Transverse colon (tissue), 4 donors: ENCODE data around the gene ARNT2. TPM values are rescaled to one million over a fixed set of nuclear protein-coding genes. Genes with fewer than 3 reads are reported as not detected.
A peak's percentile ranks its signal among the peaks of the same experiment; 100 is the strongest.

Experiments
- DNase-seq: peaks from one replicate; pipeline ENCODE4 v3.0.0-alpha.2; 2019
- H3K27ac ChIP-seq, 4 donors: fragments of 200-600 bp; sonication (generic); 2 replicates each; pipeline ENCODE4 v1.5.1; 2016 to 2018; ENCODE audit warnings: inconsistent platforms in 4 of 4
- H3K27me3 ChIP-seq: fragments of 200-600 bp; sonication (generic); 2 replicates; pipeline ENCODE4 v1.5.1; 2017; ENCODE audit warnings: inconsistent platforms
- H3K36me3 ChIP-seq, 4 donors: fragments of 200-600 bp; sonication (generic); 2 replicates each; pipeline ENCODE4 v1.5.1; 2017 to 2019; ENCODE audit warnings: inconsistent platforms in 4 of 4
- H3K4me1 ChIP-seq, 4 donors: fragments of 200-600 bp; sonication (generic); 2 replicates each; pipeline ENCODE4 v1.5.1; 2017 to 2020; ENCODE audit warnings: inconsistent platforms in 4 of 4
- H3K4me3 ChIP-seq, 4 donors: fragments of 200-600 bp; sonication (generic); 1 replicate in 1 of 4; 2 replicates in 3 of 4; pipeline versions ENCODE4 v1.5.1 to v1.6.1; 2017 to 2019; ENCODE audit warnings: inconsistent platforms in 4 of 4
- H3K9me3 ChIP-seq, 2 donors: fragments of 200-600 bp; sonication (generic); 2 replicates each; pipeline ENCODE4 v1.5.1; 2017 to 2019; ENCODE audit warnings: inconsistent platforms in 2 of 2
- EP300 ChIP-seq: sonication (generic); formaldehyde crosslinking; IDR thresholded peaks from one replicate; pipeline ENCODE4 v1.6.1; 2017; ENCODE audit warnings: antibody characterized with exemption, low read depth
- POLR2A ChIP-seq: fragments of 450-650 bp; IDR thresholded peaks from one replicate; pipeline ENCODE4 v1.6.1; 2016; ENCODE audit warnings: antibody characterized with exemption, mild to moderate bottlenecking, moderate library complexity
- POLR2AphosphoS5 ChIP-seq, 3 donors: sonication (generic); formaldehyde crosslinking; IDR thresholded peaks; one replicate each; pipeline ENCODE4 v1.6.1; 2016; ENCODE audit warnings: antibody characterized with exemption in 3 of 3
- WGBS, 2 donors: methylation state at CpG; one replicate each; pipeline ENCODE4 v1.1.5; 2018; ENCODE audit warnings: low coverage in 1 of 2; 5-methylcytosine and 5-hydroxymethylcytosine counted together
- in situ Hi-C, 4 donors: fragments of 200-750 bp; cut with MboI; loops; one replicate each; pipeline versions ENCODE4 v1.15.0 to v1.15.1; 2017; ENCODE audit warnings: low sequenced_read_pairs in 3 of 4, low pct_ligation_motif_present in 1 of 4, low pct_unique_long_range_greater_than_20kb in 1 of 4
- intact Hi-C: fragments of 100-400 bp; cut with DNase I; formaldehyde crosslinking; loops from one replicate; pipeline ENCODE4 v1.15.1; 2023; ENCODE audit warnings: low total_unique reads
- total RNA-seq, 4 donors: library from RNA; depleted of rRNA; stranded (reverse); fragments of >200 nt; gene quantifications; one replicate each; pipeline ENCODE4 v1.1.0, GENCODE V29; 2016
- TF ChIP-seq, protein P1 (sequence below), 5 experiments: fragments of 200-600 bp in 3 of 5; fragments of 450-650 bp in 2 of 5; sonication (generic) in 3 of 5; IDR thresholded peaks; 1 replicate in 2 of 5; 2 replicates in 3 of 5; pipeline ENCODE4 v1.5.1; 2016 to 2017; ENCODE audit warnings: antibody characterized with exemption in 5 of 5, inconsistent platforms in 3 of 5, mild to moderate bottlenecking in 2 of 5, moderate library complexity in 1 of 5

Gene ARNT2
- total RNA-seq, 4 donors from 2014 or later, result 1.9 to 4.0 (median 2.5) TPM; not detected in 1

DNA sequence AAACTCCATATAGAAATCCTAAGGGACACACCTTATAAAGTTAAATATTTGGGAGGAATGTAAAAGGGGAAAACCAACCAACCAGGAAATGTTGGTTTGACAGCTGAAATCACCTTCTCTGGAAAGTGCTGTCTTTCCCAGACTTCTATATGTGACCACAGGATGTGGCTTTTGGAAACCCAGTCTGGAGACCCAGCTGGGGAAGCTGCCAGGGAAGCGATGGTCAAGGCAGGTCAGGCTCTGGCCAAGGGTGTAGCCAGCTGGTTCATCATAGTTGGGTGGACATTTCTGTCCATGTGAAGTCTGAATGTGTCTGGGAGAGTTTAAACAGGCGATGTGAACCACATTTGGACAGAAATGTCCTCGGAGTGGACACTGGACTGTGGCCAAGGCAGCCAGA is 73.9 kb downstream of the ARNT2 start:
- Histone ChIP-seq H3K9me3 (no peaks in the 10 kb centered on the region), H3K36me3 (no peaks in the 10 kb centered on the region), H3K27me3 (no peaks in the 10 kb centered on the region), H3K27ac (no peak overlapping the region), H3K4me1 (peaks cover 0 to 13% (median 2%) of the 10 kb centered on the region in 4 donors), H3K4me3 (no peak overlapping the region)
- 87% methylated on average over 3 of the region's 3 CpGs; no CpG with 5 or more reads in 1 of the 2 donors for WGBS, 2 donors
- no peak for TF ChIP-seq EP300
- no peak for TF ChIP-seq POLR2A
- TF ChIP-seq POLR2AphosphoS5 (IDR thresholded peaks at IDR 0.05), result no peak
- TF ChIP-seq, protein P1, sequence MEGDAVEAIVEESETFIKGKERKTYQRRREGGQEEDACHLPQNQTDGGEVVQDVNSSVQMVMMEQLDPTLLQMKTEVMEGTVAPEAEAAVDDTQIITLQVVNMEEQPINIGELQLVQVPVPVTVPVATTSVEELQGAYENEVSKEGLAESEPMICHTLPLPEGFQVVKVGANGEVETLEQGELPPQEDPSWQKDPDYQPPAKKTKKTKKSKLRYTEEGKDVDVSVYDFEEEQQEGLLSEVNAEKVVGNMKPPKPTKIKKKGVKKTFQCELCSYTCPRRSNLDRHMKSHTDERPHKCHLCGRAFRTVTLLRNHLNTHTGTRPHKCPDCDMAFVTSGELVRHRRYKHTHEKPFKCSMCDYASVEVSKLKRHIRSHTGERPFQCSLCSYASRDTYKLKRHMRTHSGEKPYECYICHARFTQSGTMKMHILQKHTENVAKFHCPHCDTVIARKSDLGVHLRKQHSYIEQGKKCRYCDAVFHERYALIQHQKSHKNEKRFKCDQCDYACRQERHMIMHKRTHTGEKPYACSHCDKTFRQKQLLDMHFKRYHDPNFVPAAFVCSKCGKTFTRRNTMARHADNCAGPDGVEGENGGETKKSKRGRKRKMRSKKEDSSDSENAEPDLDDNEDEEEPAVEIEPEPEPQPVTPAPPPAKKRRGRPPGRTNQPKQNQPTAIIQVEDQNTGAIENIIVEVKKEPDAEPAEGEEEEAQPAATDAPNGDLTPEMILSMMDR (IDR thresholded peaks at IDR 0.05), result no peak
- no peak for DNase-seq
- intact Hi-C loops (no loop called here), in situ Hi-C loops (no loop called here)

DNA sequence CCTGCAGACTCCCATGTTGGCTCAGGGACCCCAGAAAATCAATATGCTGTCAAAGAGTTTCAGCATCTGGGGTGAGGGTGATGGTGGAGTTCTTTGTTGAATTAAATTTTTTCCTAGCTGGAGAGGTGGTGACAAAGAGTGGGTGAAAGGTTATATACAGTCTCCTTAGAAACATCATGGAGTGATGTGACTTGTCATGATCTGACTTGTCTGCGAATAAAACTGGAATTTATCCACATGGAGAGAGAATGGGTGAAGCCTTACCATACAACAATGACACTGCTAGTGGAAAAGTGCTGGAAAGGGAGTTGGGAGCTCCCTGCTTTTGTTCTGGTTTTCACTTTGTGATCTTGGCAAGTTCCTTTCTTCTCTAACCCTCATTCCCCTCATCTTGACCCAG is 75.0 kb downstream of the ARNT2 start:
- no peak for DNase-seq
- Histone ChIP-seq H3K4me1 (peaks cover 0 to 13% (median 5%) of the 10 kb centered on the region in 4 donors), H3K27ac (no peak overlapping the region), H3K36me3 (no peaks in the 10 kb centered on the region), H3K4me3 (no peak overlapping the region), H3K27me3 (no peaks in the 10 kb centered on the region), H3K9me3 (no peaks in the 10 kb centered on the region)
- in situ Hi-C loops (no loop called here), intact Hi-C loops (no loop called here)
- TF ChIP-seq POLR2AphosphoS5 (IDR thresholded peaks at IDR 0.05), result no peak
- TF ChIP-seq, protein P1 (IDR thresholded peaks at IDR 0.05), result no peak
- no peak for TF ChIP-seq EP300
- no peak for TF ChIP-seq POLR2A
- WGBS, 2 donors, result 85 to 100% methylated on average over 1 of the region's 1 CpG

DNA sequence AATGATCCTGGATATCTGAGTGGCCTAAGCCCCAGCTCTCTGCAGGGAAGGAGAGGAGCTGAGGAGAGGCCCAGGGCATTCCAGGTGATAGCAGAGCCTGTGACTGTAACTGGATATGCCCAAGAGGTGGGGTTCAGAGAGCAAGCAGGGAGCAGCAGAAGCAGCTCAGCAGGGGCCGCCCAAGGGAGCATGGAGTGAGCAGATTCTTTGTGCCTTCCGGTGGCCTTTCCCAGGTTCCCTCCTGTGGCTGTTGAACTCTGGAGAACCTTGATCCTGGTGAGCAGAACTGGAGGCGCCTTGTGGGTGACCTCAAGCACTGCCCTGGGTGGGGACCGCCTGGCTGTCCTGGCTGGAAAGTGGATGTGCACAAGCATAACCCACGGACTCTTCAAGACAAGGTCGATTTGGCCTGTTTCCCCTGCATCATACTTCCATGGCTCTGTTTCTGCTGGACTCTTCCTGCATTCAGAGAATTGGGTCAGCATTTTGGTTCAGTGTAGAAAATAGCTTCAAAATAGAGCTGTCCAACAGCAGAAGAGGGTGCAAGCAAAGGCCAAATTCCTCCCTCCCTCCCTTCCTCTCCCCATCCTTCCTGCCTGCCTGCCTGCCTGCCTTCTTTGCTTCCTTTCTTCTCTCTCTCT is 76.1 kb downstream of the ARNT2 start:
- no peaks in the 10 kb centered on the region for H3K9me3 ChIP-seq
- no peak for TF ChIP-seq EP300
- TF ChIP-seq, protein P1 (IDR thresholded peaks at IDR 0.05), result no peak
- TF ChIP-seq POLR2AphosphoS5 (IDR thresholded peaks at IDR 0.05), result no peak
- no peak for TF ChIP-seq POLR2A
- intact Hi-C loops, result no loop called here
- in situ Hi-C loops, result no loop called here
- 79% methylated on average over 5 of the region's 6 CpGs; no CpG with 5 or more reads in 1 of the 2 donors for WGBS, 2 donors
- no peak overlapping the region for H3K4me3 ChIP-seq
- H3K27me3 ChIP-seq, result no peaks in the 10 kb centered on the region
- DNase-seq, result no peak
- H3K27ac ChIP-seq, result peak overlapping the region; percentile 19 to 65 (median 30)
- no peaks in the 10 kb centered on the region for H3K36me3 ChIP-seq
- H3K4me1 ChIP-seq, result peaks cover 0 to 17% (median 8%) of the 10 kb centered on the region in 4 donors

DNA sequence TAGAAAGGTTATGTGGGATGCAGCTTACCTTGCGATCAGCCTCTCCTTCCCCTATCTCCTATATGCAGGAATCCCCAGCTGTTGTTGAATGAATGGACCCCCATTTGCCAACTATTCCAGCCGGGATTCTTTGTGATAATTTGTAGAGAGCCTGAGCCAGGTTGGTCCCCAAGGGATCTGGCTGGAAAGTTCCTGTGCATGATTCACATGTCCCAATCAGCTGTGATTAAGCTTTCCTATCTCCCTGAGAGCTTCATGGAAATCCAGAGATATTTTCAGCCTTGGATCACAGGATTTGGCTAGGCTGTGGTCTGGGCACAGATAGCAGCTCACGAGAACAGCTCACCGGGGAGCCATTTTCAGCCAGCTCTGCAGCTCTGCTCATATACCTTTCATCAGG is 76.7 kb downstream of the ARNT2 start:
- Histone ChIP-seq H3K27ac (peak overlapping the region in 3 of 4 donors; percentile 19 to 65 (median 37)), H3K4me1 (peaks cover 0 to 17% (median 8%) of the 10 kb centered on the region in 4 donors), H3K36me3 (no peaks in the 10 kb centered on the region), H3K27me3 (no peaks in the 10 kb centered on the region), H3K4me3 (no peak overlapping the region), H3K9me3 (no peaks in the 10 kb centered on the region)
- peak; percentile 22 for DNase-seq
- intact Hi-C loops (no loop called here), in situ Hi-C loops (no loop called here)
- 66 to 86% methylated on average over 1 to 4 of the region's 4 CpGs for WGBS, 2 donors
- peak; percentile 18 to 71 (median 46) for TF ChIP-seq POLR2AphosphoS5 (IDR thresholded peaks at IDR 0.05)
- TF ChIP-seq, protein P1 (IDR thresholded peaks at IDR 0.05), result no peak
